ENCODE results near the gene FGD3. TPM values are rescaled to one million over a fixed set of nuclear protein-coding genes. Genes with fewer than 3 reads are reported as not detected.

Gene FGD3
- total RNA-seq, 1 experiment from 2014 or later, result 0.09 TPM

DNA sequence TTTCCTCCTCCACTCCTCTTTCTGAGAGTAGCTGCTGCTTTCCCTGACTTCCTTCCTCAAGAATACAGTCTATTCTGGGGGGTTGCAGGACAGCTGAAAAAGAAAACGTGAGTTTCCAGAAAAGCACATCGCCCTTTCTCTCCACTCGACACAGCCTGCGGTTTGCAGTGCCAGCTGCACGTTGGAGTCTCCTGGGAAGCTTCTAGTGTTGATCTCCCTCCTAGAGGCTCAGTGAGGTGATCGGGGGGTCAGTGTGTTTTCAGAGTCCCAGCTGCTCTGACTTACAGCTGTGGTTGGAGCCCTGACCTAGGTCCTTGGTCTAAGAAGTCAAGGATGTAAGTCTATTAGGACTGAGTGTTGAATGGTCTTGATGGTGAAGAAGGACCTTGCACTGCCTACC lies 86.2 kb downstream of the FGD3 start:
- no peak for TF ChIP-seq EZH2 (IDR thresholded peaks at IDR 0.05; ENCODE audit: borderline replicate concordance, low read depth, low read length, poor library complexity, severe bottlenecking)
- TF ChIP-seq, protein P1, sequence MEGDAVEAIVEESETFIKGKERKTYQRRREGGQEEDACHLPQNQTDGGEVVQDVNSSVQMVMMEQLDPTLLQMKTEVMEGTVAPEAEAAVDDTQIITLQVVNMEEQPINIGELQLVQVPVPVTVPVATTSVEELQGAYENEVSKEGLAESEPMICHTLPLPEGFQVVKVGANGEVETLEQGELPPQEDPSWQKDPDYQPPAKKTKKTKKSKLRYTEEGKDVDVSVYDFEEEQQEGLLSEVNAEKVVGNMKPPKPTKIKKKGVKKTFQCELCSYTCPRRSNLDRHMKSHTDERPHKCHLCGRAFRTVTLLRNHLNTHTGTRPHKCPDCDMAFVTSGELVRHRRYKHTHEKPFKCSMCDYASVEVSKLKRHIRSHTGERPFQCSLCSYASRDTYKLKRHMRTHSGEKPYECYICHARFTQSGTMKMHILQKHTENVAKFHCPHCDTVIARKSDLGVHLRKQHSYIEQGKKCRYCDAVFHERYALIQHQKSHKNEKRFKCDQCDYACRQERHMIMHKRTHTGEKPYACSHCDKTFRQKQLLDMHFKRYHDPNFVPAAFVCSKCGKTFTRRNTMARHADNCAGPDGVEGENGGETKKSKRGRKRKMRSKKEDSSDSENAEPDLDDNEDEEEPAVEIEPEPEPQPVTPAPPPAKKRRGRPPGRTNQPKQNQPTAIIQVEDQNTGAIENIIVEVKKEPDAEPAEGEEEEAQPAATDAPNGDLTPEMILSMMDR (conservative IDR thresholded peaks at IDR 0.05; ENCODE audit: low read depth, low read length), result no peak
- Histone ChIP-seq H3K4me3 (ENCODE audit: low read depth, low read length, poor library complexity, severe bottlenecking) (no peak overlapping the region), H3K27ac (ENCODE audit: low read depth, low read length, poor library complexity, severe bottlenecking) (no peak overlapping the region), H3K4me1 (ENCODE audit: insufficient read depth, low read length, poor library complexity, severe bottlenecking) (peaks cover 3% of the 10 kb centered on the region), H3K27me3 (replicated peaks; ENCODE audit: insufficient read depth, low read depth, low read length, poor library complexity) (no peaks in the 10 kb centered on the region), H3K36me3 (ENCODE audit: insufficient read depth, low read length, poor library complexity, severe bottlenecking) (no peaks in the 10 kb centered on the region), H3K9me3 (ENCODE audit: low read depth, low read length, poor library complexity, severe bottlenecking) (no peaks in the 10 kb centered on the region)
- ChIA-PET POLR2A (ENCODE audit: low non-redundant PET) (no interaction called here), CTCF (no interaction called here)
- intact Hi-C loops (cut with micrococcal nuclease; ENCODE audit: unreplicated experiment), result no loop called here
- no TSS peak for BruUV-seq (replicated peaks)
- no peak for DNase-seq (ENCODE audit: low spot score)

- Histone ChIP-seq H3K4me1 (ENCODE audit: insufficient read depth, low read length, poor library complexity, severe bottlenecking) (no peaks in the 10 kb centered on the region), H3K27me3 (replicated peaks; ENCODE audit: insufficient read depth, low read depth, low read length, poor library complexity) (no peaks in the 10 kb centered on the region), H3K4me3 (ENCODE audit: low read depth, low read length, poor library complexity, severe bottlenecking) (no peak overlapping the region), H3K27ac (ENCODE audit: low read depth, low read length, poor library complexity, severe bottlenecking) (no peak overlapping the region), H3K9me3 (ENCODE audit: low read depth, low read length, poor library complexity, severe bottlenecking) (no peaks in the 10 kb centered on the region), H3K36me3 (ENCODE audit: insufficient read depth, low read length, poor library complexity, severe bottlenecking) (no peaks in the 10 kb centered on the region)
- DNase-seq (ENCODE audit: low spot score), result no peak
- no TSS peak for BruUV-seq (replicated peaks)
- TF ChIP-seq EZH2 (IDR thresholded peaks at IDR 0.05; ENCODE audit: borderline replicate concordance, low read depth, low read length, poor library complexity, severe bottlenecking), result no peak
- TF ChIP-seq, protein P1 (conservative IDR thresholded peaks at IDR 0.05; ENCODE audit: low read depth, low read length), result no peak
- ChIA-PET POLR2A (ENCODE audit: low non-redundant PET) (no interaction called here), CTCF (no interaction called here)
- intact Hi-C loops (cut with micrococcal nuclease; ENCODE audit: unreplicated experiment), result no loop called here
Measured at GRCh38 chr9:93035106-93035660, 87.9 kb downstream of the FGD3 start.

- ChIA-PET POLR2A (ENCODE audit: low non-redundant PET) (no interaction called here), CTCF (no interaction called here)
- no TSS peak for BruUV-seq (replicated peaks)
- intact Hi-C loops (cut with micrococcal nuclease; ENCODE audit: unreplicated experiment), result no loop called here
- Histone ChIP-seq H3K27me3 (replicated peaks; ENCODE audit: insufficient read depth, low read depth, low read length, poor library complexity) (no peaks in the 10 kb centered on the region), H3K9me3 (ENCODE audit: low read depth, low read length, poor library complexity, severe bottlenecking) (no peaks in the 10 kb centered on the region), H3K4me1 (ENCODE audit: insufficient read depth, low read length, poor library complexity, severe bottlenecking) (no peaks in the 10 kb centered on the region), H3K36me3 (ENCODE audit: insufficient read depth, low read length, poor library complexity, severe bottlenecking) (no peaks in the 10 kb centered on the region), H3K27ac (ENCODE audit: low read depth, low read length, poor library complexity, severe bottlenecking) (no peak overlapping the region), H3K4me3 (ENCODE audit: low read depth, low read length, poor library complexity, severe bottlenecking) (no peak overlapping the region)
- DNase-seq (ENCODE audit: low spot score), result no peak
- TF ChIP-seq EZH2 (IDR thresholded peaks at IDR 0.05; ENCODE audit: borderline replicate concordance, low read depth, low read length, poor library complexity, severe bottlenecking), result no peak
- TF ChIP-seq, protein P1 (conservative IDR thresholded peaks at IDR 0.05; ENCODE audit: low read depth, low read length), result no peak
Measured at GRCh38 chr9:93035821-93036351, 88.6 kb downstream of the FGD3 start.

All from A673 (cell line).